ENCODE results near the gene TARBP1.
"Not testable (repeated sequence)": the region's sequence is repeated elsewhere in the genome, so short reads cannot be mapped to it uniquely, and the experiment has no call there.

The TARBP1 gene

DNA sequence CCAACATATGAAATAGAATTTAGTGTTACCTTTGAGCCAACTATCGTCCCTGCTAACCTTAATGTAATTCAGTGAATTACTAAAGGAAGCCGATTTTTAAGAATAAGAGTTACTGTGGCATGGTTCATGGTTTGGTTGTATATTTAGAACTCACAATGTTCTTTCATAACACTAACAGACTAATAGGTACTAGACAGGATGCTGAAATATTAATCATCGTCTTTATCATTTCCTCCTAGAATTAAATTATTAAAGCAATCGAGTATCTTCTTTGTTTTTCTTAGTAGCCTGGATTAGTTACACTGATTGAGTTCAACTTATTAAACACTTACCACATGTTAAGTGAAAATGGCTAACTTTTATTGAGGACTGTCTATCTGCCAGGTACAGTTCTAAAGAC lies 47.7 kb downstream of the TARBP1 start:
- no peak for DNase-seq

DNA sequence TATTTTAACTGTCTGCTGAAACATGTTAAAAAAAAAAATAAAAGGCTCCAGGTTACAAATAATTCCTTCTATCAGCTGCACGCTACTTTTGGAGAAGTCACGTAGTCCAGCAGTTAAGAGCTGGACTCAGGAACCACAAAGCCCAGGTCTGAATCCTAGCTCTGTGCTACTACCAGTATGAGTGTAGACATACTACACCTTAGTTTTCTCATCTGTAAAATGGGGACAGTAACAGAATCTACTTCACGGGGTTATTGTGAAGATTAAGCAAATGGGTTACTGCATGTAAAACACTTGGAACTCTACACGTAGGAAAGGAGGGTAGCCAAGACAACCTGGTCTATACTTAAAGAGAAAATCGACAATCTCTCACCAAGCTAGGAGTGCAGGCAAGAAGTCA lies 48.3 kb downstream of the TARBP1 start:
- no peak for DNase-seq

DNA sequence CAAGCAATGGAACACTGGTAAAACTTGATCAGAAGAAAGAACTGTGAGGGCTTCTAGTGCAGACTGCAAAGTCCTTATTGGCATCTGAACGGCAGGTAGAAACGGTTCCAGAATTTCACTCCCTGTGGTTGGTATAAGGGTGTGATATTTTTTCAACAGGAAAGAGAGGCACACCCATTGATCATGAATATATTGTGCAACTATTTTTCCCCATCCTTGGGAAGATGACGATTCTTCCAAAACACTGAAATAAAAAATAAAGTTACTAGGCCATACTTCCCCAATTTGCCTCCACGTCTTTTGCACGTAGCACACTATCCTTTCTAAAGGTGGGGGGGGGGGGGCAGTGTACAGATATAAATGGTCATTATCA lies 49.6 kb downstream of the TARBP1 start:
- DNase-seq, result no peak

DNA sequence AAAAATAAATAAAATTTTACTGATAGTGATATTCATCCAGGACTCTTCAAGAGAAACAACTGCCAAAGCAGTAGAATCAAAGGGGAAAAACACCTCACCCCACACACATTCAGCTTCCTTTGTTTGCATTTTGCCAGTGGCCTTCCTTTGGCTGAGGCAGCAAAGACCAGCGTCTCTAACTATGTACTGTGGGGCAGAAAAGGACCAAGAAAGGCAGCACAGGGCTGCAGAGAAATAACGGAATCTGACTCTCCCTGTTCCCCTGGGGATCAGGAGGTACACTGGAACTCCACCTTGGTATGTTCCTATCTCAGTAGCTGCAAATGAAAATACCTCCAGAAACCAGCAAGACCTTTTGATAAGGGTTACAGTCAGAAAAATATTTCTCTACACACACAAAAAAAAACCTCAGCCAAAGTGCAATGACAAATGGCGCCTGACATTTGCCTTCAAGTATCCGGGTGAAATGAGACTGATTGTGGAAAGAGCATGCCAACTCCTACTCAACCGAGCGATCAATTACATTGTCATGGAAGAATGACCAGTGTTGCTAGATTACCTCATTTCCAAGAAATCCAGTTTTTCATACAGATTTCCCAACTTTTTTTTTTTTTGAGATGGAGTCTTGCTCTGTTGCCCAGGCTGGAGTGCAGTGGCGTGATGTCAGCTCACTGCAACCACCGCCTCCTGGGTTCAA lies 50.9 kb downstream of the TARBP1 start:
- DNase-seq, result no peak

DNA sequence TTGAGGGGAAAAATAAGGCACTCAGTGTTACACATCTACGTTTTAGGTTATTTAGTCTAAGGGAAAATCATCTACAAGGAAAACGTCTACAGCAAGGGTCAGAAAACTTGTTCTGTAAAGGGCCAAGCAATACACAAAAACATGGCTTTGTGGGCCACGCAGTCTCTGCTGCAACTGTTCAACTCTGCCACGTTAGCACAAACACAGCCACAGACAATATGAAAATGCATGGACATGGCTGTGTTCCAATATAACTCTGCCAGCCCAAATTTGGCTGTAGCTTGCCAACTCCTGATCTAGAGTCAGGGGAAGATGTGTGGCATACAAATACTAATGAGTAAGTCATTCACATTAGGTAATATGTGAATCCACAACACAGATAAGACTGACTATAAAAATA lies 65.0 kb downstream of the TARBP1 start:
- DNase-seq, result no peak

DNA sequence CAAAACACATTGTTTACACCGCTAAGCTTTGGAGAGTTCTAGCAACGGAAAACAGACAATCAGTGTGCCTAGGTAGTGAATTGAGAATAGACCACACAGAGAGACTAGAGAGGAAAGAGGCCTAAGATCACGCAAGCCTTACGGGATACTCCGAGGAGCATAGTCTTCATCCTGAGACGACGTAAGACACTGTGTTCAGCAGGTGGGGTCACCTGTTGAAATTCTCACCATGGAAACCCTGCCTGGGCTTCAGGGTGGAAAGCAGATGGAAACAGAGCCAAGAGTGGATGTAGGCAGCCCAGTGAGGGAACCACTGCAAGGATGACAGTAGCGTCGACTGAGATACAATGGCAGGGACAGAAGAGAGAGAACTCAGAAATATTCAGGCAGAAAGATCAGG lies 65.5 kb downstream of the TARBP1 start:
- no peak for DNase-seq

DNA sequence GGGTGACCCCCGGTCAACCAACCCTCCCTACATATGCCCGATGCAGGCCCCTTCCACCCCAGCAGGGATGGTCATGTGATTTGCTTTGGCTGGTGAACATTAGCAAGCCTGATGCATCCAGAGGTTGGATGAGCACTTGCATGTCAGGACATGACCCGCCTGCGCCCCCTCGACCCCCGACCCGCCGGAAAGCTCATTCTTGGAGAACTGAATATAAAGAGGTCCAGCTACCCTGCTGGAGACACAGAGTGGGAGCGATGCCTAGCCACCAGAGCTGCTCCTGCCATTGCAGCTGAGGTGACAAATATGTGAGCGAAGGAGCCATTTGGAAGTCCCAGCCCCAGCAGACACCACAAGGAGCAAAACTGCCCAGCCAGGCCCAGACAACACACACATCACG lies 66.1 kb downstream of the TARBP1 start:
- DNase-seq, result no peak

DNA sequence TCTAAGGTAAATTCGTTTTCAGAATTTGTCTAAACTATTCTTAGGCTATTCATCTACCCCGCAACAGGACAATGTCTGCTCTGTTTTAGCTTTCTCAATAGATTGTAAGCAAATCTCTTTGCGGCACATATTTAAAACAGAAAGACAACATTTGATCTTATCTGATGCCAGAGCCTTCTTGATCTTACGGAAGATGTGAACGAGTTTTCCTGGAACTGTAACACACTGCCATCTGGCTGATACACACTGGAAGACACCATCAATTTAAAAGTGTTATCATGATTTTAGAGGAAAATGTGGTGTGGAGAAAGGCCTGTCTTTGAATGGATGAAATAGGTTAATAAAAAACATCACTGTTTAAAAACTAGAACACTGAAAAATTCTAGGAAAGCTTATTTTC lies 69.7 kb downstream of the TARBP1 start:
- DNase-seq, result no peak

DNA sequence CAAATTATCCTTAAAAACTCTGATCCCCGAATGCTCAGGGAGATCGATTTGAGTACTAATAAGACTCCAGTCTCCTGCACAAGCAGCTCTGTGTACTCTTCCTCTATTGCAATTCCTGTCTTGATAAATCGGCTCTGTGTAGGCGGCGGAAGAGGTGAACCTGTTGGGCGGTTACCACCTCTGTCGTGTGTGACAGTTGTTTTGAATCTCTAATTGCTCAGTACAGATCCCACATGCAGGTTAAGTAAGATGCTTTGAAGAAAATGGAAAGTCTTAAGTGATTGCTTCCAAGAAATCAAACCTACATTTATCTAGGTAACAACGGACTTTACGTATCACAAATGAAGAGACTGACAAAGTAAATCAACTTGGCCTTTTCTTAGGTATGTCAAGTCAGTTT lies 70.2 kb downstream of the TARBP1 start:
- DNase-seq, result no peak

DNA sequence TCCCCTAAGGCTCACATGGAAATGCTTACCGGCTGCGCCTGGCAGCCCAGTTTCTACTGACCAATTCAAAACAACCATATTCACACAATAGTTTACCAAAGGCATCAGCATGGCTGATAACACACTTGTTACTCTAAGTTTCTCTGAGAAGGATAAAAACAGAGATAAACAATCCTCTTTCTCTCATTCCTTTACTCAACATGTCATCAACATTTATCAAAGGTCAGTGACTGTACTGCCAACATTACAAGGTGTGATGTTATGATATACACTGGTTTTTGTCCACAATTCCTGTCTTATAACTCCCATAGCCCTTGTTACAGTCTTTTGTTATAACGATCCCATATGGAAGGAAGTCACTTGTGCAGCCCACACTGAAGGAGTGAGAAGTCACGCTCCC lies 72.1 kb downstream of the TARBP1 start:
- no peak for DNase-seq

DNA sequence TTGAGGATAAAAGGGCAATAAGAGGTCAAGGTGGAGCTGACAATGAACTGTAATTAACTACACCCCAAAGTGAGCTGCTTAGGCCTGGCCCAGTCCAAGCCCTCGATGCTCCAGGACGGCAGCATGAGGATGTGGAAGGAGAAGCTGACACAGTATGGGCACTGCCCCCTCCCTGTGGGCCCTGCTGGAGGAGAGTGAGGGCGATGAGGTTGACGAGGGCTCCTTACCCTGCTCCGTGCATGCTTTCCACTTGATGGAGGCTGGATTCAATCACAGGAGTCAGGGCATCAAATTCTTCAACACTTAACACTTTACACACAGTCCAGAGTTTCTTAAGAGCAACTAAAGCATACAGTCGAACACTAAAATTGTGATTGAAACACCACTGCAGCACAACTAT lies 73.3 kb downstream of the TARBP1 start:
- DNase-seq, result no peak

DNA sequence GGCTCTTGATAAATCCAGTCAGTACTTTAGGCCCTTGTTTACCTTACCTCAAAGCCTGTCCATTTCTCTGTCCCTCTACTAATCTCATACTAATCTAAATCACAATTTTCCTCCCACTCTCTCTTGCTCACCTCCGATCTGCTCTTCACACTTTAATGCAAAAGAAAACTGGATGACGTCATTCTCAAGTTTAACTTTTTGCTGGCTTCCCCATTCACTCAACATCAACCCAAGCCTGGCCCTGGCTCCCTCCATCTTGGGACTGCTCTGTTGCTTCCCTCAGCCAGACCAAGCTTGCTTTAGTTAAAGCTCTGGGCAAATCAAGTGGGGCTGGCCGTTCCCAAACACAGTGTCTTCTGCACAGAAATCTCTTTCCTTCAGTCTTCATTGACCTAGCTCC lies 76.0 kb downstream of the TARBP1 start:
- no peak for DNase-seq

DNA sequence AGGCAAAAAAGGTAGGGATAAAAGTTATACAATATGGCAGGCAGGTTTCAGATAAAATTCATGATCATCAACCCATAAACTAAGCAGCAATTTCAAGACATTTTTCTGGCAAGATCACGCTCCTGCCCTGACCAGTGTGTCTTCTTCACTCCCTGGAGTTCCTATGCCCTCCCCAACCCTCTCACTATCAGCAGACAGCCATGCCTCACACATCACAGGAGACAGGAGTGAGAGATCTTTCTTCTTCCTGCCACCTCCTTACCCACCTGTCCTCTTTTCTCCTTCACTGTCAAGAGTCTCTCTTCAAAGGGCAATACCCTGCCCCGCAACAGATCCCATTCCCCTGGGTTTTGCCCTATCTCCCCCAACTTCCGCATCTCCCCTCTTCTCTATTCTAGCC lies 77.3 kb downstream of the TARBP1 start:
- DNase-seq, result no peak

DNA sequence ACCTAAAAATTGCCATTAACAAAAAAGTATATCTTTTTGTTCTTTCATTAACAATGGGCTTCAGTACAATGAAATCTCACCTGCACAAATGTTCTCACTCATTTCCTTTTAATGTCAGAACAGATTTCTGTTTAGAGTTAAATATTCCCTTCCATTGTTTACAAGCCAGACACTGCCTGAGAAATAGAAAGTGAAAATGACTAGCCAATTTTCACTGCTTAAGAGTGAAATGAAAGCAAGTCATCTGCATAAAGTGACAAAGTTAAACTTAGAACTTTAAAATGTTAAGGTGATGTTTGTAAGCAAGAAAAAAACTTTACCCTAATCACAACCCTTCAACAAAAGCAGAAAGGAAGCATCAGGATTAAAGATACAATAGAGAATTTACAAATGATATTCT lies 78.2 kb downstream of the TARBP1 start:
- no peak for DNase-seq

DNA sequence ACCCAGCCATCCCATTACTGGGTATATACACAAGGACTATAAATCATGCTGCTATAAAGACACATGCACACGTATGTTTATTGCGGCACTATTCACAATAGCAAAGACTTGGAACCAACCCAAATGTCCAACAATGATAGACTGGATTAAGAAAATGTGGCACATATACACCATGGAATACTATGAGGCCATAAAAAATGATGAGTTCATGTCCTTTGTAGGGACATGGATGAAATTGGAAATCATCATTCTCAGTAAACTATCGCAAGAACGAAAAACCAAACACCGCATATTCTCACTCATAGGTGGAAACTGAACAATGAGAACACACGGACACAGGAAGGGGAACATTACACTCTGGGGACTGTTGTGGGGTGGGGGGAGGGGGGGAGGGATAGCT lies 79.5 kb downstream of the TARBP1 start:
- DNase-seq, result not testable (repeated sequence)

DNA sequence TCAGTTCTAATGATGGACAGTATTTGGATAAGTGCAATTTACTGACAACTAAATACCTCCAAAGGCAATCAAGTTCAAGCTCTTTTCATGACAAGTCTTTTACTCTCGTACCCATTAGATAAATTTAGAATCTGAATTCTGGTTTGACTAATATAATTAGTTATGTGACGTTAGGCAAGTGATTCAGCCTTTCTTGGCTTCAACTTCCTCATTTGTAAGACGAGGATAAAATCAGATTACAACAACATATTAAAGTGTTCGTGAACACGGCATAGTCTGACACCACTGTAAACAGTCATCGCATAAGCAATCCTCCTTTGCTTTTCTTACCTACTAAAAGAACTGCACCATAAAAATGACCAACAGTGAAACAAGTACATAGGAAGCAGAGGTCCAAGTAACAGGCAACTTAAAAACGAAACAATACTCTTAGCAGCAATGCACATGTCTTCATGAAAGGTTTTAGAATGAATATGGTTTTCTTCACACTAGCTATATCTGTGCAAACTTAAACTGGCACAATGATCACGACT lies 80.1 kb downstream of the TARBP1 start:
- no peak for DNase-seq

DNA sequence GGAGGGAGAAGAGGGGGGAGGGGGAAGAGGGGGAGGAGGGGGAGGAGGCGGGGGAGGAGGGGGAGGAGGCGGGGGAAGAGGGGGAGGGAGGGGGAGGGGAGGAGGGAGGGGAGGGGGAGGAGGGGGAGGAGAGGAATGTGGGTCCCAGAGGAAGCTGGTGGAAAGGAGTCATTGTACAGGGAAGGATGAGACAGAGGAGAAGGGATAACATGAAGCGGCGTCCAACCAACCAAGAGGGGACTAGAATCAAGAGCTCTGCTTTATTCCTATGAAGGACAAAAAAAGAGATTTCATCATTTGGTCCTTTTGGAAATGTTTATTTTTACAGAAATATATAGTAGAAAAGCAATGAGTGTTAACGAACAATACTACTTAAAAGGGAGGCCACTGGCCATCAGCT lies 81.2 kb downstream of the TARBP1 start:
- DNase-seq, result no peak

DNA sequence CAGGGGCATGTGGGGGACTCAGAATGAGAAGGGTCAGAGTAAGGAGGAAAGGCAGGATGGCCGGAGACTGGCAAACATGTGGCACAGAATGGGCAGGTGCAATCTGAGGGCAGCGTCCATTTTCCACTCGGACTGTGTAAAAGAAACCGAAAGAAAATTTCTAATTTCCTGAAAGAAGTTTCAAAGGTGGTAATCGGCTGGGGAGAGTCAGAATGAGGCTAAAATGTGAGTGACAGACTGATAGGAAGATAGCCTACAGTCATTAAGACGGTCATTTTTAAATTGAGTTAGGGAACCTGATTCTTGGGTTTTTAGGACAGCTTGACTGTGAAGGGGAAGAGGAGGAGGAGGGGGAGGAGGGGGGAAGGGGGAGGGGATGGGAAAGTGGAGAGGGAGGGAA lies 82.1 kb downstream of the TARBP1 start:
- DNase-seq, result no peak

DNA sequence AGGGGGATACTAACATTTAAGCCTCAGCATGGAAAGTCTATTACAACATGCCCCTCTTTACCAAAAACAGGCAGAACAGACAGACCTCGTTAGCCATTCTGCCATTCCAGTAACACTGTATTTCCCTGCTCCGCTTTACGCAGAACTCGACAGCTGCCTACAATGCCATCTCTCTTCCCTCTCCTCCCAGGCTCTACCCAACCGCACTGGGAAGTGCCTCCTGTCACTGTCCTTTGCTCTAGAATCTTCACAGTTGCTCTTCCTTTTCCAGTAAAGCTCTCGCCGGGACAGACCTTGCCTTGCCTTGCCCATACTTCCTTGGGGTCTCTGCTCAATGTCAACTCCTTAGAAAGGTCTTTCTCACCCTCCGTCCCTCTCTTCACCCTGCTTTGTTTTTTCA lies 82.9 kb downstream of the TARBP1 start:
- DNase-seq, result no peak

DNA sequence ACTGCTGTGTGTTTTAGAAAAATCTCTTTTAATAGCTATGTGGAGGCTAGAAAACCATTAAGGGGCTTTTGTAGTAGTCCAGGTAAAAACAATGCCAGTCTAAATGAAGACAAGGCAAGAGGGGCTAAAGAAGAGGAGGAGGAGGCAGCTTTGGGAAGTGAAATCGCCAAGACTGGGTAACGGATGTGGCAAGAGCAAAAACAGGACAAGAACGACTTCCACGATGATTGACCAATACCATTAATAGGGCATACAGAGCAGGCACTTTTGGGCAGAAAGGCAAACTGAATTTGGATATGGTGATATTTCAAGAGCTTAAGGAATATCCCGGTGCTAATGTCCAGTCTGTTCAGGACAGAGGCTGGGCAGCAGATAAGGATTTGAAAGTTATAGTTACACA lies 83.7 kb downstream of the TARBP1 start:
- DNase-seq, result no peak

DNA sequence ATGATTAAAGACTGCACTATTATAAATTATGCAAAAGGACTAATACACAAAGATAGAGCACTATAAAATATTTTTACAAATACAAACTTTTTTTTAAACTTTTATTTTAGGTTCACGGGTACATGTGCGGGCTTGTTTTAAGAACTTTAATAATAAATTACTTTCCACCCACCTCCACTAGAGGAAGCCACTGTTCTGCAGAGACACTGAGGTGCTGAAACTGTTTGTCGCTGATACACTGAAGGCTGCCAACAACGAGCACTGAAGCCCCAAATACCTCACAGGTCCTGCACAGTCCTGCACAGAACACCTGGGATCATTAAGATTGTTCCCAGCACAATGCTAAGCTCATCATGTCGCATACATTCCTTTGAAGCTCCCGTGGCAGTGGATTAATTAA lies 85.8 kb downstream of the TARBP1 start:
- DNase-seq, result no peak

DNA sequence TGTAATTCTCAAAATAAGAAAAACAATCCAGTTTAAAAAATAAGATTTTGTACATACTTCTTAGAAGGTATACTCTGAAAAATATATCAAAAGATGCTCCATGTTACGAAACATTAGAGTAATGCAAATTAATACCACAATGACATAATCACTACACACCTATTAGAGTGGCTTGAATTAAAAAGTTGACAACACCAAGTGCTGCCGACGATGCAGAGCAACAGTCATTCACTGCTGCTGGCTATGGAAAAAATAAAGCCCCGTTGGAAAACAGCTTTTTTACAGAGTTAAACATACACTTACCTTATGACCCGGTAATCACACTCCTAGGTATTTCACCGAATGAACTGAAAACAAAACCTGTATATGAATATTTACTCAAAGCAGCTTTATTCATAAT lies 90.9 kb downstream of the TARBP1 start:
- DNase-seq, result no peak

DNA sequence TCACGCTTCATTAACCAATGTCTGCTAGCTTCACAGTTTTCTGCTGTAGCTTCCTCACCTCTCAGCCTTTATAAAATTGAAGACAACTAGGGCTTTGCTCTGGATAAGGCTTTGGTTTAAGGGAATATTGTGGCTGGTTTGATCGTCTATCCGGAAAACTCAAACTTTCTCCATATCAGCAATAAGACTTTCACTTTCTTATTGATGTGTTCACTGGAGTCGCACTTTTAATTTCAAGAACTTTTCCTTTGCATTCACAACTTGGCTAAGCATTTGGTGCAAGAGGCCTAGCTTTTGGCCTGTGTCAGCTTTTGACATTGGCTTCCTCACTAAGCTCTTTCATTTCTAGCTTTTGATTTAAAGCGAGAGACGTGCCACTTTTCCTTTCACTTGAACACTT lies 92.9 kb downstream of the TARBP1 start:
- no peak for DNase-seq

DNA sequence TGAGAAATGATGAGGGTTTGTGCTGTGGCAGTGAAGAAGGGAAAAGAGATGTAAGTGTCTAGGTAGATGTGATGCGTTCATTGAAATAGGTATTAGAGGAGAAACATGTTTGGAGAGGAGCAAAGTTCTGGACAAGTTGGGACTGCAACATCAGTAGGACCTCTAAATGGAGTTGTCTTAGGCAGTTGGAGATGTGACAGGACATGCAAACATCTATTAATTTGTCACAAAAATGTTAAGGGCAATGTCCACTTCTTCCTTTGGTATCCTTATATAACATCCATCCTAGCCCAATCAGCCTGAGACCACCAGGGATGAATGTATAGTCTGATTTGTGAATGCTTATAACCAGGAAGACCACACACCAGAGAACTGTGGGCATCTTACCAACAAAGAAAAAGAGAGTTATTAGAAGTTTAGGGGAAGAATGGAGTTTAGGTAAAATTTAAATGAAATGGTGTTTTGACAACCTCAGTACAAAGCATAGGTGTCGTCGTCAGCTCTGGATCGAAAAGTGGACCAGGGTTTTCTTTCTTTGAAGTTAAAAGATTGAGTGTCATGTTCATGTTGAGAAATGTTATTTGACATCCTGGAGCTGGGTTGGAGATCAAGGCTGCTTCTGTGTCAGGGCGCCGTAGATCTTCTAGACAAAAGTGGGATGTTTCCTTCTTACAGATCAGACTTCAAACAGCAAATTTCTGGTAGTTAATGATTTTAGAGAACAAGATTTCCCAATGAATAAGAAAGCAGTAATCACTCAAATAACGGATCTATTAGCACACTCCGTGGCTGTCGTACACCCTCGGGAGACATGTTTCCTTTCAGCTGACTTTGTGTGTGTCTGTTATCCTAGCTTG lies 97.1 kb downstream of the TARBP1 start:
- no peak for DNase-seq
